Fibroblast of mammary gland (primary cell): ENCODE measurements around the gene PCSK1N.
A peak's percentile ranks its signal among the peaks of the same experiment; 100 is the strongest.
"Not testable (repeated sequence)": the region's sequence is repeated elsewhere in the genome, so short reads cannot be mapped to it uniquely, and the experiment has no call there.

Experiments used
- DNase-seq: peaks from one replicate; pipeline ENCODE4 v3.0.0-alpha.2; 2010; ENCODE audit warnings: low read depth
- H3K4me3 ChIP-seq: 2 replicates; pipeline ENCODE4 v1.5.1; 2011; ENCODE audit warnings: low read depth, mild to moderate bottlenecking, low read length, moderate library complexity; ENCODE audit not compliant: control insufficient read depth
- TF ChIP-seq, protein P1 (sequence below): conservative IDR thresholded peaks from 2 replicates; pipeline ENCODE4 v1.5.1; 2011; ENCODE audit warnings: low read depth, low read length, inconsistent platforms; ENCODE audit not compliant: control insufficient read depth, insufficient read depth

PCSK1N gene, protein sequence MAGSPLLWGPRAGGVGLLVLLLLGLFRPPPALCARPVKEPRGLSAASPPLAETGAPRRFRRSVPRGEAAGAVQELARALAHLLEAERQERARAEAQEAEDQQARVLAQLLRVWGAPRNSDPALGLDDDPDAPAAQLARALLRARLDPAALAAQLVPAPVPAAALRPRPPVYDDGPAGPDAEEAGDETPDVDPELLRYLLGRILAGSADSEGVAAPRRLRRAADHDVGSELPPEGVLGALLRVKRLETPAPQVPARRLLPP

DNA sequence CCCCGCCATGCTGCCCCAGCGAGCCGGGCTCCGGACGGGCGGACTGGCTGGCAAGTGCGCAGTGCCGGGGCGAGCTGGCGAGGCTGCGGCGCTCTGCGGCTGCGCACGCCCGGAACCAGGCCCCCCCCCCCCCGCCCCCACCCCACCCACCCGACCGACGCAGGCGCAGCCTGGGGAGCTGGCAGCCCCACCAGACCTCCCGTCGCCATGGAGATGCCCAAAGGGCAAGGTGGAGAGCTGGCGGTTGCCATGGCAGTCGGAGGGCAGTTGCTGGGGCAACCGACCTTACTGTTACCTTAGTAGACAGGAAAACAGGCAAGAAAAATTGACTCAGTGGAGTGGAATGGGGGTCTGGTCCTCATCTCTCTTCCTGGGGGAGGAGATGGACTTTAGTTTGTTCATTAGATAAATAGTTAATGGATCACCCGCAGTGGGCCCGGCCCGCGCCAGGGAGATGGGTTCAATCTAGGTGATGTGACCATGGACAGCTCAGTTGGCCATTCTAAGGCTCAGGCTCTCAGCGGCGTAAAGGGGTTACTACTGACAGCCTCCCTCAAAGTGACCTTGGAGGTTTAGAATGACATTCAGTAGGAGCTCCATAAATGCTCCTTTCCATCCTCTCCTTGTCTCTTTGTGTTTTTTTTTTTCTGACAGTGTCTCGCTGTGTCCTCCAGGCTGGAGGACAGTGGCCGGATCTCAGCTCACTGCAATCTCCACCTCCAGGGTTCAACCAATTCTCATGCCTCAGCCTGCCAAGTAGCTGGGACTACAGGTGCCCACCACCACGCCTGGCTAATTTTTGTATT is at the start of gene PCSK1N:
TSS of gene PCSK1N (minus strand) at position 87 of the 806 bp plus-strand sequence. CDS start at position 9, 78 bp downstream.
- TF ChIP-seq, protein P1, sequence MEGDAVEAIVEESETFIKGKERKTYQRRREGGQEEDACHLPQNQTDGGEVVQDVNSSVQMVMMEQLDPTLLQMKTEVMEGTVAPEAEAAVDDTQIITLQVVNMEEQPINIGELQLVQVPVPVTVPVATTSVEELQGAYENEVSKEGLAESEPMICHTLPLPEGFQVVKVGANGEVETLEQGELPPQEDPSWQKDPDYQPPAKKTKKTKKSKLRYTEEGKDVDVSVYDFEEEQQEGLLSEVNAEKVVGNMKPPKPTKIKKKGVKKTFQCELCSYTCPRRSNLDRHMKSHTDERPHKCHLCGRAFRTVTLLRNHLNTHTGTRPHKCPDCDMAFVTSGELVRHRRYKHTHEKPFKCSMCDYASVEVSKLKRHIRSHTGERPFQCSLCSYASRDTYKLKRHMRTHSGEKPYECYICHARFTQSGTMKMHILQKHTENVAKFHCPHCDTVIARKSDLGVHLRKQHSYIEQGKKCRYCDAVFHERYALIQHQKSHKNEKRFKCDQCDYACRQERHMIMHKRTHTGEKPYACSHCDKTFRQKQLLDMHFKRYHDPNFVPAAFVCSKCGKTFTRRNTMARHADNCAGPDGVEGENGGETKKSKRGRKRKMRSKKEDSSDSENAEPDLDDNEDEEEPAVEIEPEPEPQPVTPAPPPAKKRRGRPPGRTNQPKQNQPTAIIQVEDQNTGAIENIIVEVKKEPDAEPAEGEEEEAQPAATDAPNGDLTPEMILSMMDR, result no peak
- no peak within 1 kb of the TSS for H3K4me3 ChIP-seq
- DNase-seq, result no peak

DNA sequence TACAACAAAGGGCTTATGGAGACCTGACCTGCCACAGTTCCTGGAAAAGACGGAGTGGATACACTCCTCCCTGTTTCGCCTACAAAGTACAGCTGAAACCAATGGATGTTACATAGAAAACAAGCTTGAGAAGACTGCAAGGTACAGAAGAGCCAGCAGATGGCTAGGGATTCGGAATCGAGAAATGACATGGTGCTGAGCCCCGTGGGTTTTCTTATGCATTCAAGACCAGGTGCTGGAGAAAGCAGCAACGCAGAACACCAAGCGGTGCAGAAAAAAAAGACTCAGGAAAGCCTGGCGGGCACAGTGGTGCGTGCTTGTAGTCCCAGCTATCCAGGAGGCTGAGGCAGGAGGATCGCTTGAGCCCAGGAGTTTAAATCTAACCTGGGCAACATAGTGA is 48.3 kb upstream of the PCSK1N start:
- no peak for DNase-seq
- H3K4me3 ChIP-seq, result no peak overlapping the region
- TF ChIP-seq, protein P1, result no peak

DNA sequence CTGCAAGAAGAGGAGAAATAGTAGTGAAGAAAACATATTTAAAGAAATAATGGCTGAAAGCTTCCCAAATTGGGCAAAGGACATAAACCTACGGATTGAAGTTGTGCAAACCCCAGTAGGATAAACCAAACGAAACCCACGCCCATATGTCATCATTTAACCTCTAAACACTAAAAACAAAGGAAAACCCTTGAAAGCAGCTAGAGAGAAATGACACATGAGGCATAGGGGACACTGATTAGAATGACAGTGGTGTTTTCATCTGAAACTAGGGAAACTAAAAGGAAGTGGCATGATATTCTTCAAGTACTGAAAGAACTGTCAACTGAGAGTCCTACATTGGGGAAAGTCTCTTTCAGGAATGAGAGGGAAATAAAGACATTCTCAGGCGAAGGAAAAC is 41.5 kb upstream of the PCSK1N start:
- not testable (repeated sequence) for DNase-seq, H3K4me3 ChIP-seq

DNA sequence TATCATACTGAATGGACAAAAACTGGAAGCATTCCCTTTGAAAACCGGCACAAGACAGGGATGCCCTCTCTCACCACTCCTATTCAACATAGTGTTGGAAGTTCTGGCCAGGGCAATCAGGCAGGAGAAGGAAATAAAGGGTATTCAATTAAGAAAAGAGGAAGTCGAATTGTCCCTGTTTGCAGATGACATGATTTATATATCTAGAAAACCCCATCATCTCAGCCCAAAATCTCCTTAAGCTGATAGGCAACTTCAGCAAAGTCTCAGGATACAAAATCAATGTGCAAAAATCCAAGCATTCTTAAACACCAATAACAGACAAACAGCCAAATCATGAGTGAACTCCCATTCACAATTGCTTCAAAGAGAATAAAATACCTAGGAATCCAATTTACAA is 36.6 kb upstream of the PCSK1N start:
- H3K4me3 ChIP-seq, result not testable (repeated sequence)

DNA sequence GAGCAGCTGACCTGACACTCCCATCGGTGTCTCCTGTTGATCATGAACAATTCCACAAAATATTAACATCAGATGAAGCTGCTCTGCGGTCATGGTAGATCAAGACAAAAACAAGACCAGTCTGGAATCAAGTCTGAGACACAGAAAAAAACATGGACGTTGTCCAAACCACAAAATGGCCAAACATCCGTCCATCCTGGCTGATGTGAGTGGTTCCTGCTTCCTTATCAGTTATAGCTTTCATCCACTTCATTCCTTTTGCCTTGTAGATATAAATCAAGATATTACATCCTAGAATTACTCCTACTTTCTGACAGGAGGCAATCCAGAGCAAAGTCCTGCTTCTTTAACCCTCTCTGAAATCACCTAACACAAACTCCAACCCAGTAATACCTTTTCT is 28.8 kb upstream of the PCSK1N start:
- peak; percentile 36 for DNase-seq
- TF ChIP-seq, protein P1, result no peak
- no peak overlapping the region for H3K4me3 ChIP-seq

More for the DNA sequence above, 36.6 kb upstream of the PCSK1N start:
- not testable (repeated sequence) for DNase-seq

DNA sequence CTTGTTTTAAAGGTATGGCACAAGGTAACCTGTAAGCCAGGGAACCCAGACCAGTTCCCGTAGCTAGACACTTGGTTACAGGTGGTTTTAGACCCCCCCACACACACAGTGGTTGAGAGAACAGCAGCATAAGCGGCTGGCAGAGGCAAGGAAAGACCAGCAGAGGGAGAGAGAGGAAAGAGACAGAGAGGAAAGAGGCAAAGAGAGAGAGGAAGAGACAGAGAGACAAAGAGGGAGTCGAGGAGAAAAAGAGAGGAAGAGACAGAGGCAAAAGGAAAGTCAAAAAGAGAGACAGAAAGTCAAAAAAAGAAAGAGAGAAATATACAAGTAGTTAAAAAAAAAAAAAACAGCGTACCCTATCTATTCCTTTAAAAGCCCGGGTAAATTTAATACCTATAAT is 19.5 kb upstream of the PCSK1N start:
- TF ChIP-seq, protein P1, result peak; percentile 16
- DNase-seq, result no peak
- no peak overlapping the region for H3K4me3 ChIP-seq

DNA sequence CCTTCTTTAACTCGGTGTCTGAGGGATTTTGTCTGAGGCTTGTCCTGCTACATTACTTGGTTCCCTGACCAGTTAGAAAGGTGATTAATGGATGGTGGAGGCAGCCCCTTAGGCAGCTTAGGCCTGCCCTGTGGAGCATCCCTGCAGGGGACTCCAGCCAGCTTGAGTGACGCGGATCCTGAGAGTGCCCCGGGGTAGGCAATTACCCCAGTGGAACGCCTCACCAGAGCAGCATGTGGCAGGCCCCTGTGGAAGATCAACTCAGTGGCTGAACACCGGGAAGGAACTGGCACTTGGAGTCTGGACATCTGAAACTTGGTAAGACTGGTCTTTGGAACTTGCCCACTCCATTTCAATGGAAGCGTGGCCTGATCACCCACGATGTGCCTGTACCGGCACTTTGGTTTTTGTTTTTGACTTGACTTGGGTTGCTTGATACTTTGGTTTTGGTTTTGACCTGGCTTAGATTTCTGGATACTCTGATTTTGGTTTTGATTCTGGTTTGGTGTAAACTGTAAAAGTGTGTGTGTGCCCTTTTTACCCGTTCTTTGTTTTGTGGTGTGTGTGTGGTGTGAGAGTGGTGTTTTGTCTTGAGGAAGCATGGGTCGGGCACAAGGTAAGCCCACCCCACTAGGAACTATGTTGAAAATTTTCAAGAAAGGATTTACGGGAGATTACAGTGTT is 18.9 kb upstream of the PCSK1N start:
- not testable (repeated sequence) for H3K4me3 ChIP-seq, DNase-seq

DNA sequence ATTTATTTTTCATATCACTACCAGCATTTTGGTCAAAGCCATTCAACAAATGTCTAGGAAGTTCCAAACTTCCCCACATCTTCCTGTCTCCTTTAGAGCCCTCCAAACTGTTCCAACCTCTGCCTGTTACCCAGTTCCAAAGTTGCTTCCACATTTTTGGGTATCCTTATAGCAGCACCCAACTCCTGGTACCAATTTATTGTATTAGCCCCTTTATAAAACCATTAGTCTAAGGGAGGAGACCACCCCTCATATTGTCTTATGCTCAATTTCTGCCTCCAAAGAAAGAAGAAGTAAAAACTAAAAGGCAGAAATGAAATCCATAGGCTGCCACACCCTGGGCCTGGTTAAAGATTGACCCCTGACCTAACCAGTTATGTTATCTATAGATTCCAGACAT is 18.1 kb upstream of the PCSK1N start:
- not testable (repeated sequence) for DNase-seq

More for the DNA sequence above, 18.1 kb upstream of the PCSK1N start:
- not testable (repeated sequence) for H3K4me3 ChIP-seq
